ENCODE measurements around the gene THRB.
"Not testable (repeated sequence)": the region's sequence is repeated elsewhere in the genome, so short reads cannot be mapped to it uniquely, and the experiment has no call there.

The THRB gene

DNA sequence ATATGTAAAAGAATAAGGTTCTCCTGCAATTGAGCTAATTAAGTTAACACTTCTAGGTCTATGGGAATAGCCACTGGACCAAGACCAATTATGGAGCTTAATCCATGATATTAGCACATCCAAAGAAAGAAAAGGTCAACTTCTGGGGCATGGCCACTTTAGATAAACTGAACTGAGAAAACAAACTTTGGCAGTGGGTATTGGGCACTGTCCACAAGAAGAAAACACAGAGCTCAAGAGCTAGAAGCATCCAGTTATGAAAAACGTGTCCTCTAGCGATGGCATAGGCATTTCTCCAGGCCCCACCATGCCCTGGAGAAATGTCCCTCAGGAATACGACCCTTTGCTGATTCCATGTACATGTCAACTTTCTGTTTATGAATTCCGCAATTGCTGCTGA is 87.8 kb downstream of the THRB start:
- TF ChIP-seq CTCF (IDR thresholded peaks at IDR 0.05; ENCODE audit: insufficient read depth, missing control alignments): no peak
- DNase-seq (ENCODE audit: insufficient read length, low spot score) (no peak), FAIRE-seq (no peak)

- no peak for DNase-seq (ENCODE audit: insufficient read length, low spot score)
- no peak for FAIRE-seq
- no peak for TF ChIP-seq CTCF (IDR thresholded peaks at IDR 0.05; ENCODE audit: insufficient read depth, missing control alignments)
Observed at GRCh38 chr3:24405057-24405456, 89.6 kb downstream of the THRB start.

DNA sequence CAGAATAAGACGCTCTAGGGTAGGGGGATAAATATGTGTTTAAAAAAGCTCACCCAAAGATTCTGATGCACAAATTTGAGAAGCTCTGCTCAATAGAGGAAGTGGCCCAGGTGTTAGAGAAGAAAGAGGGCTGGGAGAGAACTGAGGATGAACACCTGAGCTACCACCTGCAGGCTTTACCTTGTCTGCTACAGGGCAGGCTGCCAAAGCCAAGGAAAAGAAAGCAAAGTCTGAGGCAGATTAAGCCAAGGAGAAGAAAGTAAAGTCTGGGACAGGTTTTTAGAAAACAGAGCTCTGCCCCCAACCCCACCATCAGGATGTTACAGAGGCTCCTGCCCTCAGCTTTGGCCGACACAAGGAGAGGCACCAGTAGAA is 92.9 kb downstream of the THRB start:
- no peak for FAIRE-seq
- TF ChIP-seq CTCF (IDR thresholded peaks at IDR 0.05; ENCODE audit: insufficient read depth, missing control alignments): no peak

GRCh38 chr3:24401090-24401810 is 93.4 kb downstream of the THRB start:
- no peak for TF ChIP-seq CTCF (IDR thresholded peaks at IDR 0.05; ENCODE audit: insufficient read depth, missing control alignments)
- DNase-seq (ENCODE audit: insufficient read length, low spot score): no peak
- FAIRE-seq: no peak

More for the DNA sequence above, 92.9 kb downstream of the THRB start:
- no peak for DNase-seq (ENCODE audit: insufficient read length, low spot score)

DNA sequence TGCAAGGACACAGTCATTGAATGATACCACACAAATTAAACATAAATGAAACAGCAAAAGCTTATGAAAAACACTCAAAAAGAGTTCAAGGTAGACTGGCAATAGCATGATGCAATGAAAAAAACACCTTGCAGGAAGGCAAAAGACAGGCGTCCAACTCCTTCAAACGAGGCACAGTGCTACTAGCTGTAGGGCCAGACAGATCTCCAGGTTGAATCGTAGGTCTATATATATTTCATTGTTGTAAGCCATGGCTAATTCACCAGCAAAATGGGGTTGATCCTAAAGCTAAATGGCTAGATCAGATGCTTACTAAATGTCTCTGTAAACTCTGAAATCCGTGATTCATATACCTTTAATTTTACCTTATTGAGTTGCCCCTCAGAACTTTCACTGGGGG is 94.2 kb downstream of the THRB start:
- DNase-seq (ENCODE audit: insufficient read length, low spot score) (no peak), FAIRE-seq (no peak)
- TF ChIP-seq CTCF (IDR thresholded peaks at IDR 0.05; ENCODE audit: insufficient read depth, missing control alignments): no peak

GRCh38 chr3:24400015-24400414 is 94.6 kb downstream of the THRB start:
- TF ChIP-seq CTCF (IDR thresholded peaks at IDR 0.05; ENCODE audit: insufficient read depth, missing control alignments): no peak
- FAIRE-seq (no peak), DNase-seq (ENCODE audit: insufficient read length, low spot score) (no peak)

DNA sequence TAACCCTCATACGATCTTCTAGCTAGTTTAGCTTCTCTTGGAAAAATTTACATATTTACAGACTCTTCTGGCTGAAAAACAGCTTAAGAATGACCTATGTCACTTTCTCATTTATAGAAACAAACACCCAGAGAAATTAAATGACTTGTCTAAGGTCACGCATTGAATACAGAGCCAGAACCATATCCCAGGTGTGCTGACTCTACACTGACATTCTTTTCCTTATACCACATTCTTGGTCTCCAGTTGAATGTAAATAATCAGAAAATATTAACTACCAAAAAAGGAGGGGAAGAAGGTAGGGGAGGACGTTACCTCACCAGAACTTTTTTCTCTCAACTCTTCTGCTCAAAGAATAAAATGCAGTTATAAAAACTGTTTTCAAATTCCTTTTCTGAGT is 95.0 kb downstream of the THRB start:
- FAIRE-seq: no peak
- TF ChIP-seq CTCF (IDR thresholded peaks at IDR 0.05; ENCODE audit: insufficient read depth, missing control alignments): no peak
- DNase-seq (ENCODE audit: insufficient read length, low spot score): no peak

GRCh38 chr3:24398712-24399111 is 95.9 kb downstream of the THRB start:
- FAIRE-seq: not testable (repeated sequence)

More at GRCh38 chr3:24398712-24399111, 95.9 kb downstream of the THRB start:
- DNase-seq (ENCODE audit: insufficient read length, low spot score): not testable (repeated sequence)

Measured in D721Med (cell line).